GM19328 (cell line): Measurements from ENCODE around the gene STIMATE.

Source experiments
- ATAC-seq: cut with Tn5 transposase; IDR thresholded peaks from one replicate; pipeline ENCODE4 v1.9.1; 2021; ENCODE audit warnings: mild to moderate bottlenecking, moderate library complexity; ENCODE audit not compliant: unreplicated experiment

Gene STIMATE

DNA sequence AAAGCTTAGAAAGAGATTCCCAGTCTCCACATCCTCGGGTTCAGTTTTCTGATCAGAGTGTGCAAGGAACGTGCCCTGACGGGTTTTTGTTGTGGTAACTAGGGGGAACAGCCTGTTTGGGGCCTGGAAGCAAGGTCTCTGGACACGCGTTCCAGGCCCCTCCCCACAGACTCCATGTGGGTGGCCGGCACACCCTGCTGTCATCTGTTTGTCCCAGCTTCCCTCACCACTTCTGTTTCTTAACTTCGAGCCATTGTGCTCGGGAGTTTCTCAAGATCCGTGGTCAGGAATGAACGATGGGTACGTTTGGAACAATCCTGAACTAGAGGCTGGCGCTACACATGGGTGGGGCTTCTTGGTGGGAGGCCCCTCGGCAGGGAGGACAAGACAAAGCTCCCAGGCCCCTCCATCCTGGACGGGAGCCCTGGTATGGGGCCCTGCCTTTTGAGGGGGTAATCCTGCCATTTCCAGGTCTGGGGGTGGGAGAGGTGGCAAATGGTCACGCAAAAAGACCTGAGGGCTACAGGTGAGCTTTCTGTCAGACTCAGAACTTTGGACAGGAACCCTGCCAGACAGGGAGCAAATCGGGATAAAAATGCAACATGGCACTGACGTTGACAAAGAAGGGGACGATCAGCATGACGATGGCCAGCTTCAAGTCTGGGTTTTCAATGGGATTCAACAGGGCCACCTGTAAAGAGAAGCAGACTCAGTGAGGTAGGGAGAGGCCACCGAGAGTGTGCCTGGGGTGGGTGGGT is 54.1 kb downstream of the STIMATE start:
- no peak for ATAC-seq

DNA sequence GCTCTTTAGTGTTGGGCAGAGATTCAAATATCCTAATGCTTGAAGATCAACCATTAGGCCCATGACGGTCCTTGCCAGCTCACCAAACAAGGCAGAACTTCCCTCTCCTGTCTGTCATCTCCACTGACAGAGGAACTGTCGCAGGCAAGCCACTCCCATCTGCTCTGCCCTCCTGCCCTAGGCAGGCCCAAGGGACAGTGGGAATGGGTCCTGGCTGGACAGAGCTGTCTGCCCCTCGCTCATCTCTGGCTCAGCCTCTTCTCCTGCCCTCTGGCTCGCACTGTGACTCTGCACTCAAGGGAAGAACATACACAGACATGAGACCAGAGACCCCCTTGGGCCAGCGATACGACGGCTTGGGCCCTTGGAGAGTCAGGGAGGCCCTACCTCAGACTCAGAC is 54.9 kb downstream of the STIMATE start:
- ATAC-seq = no peak

DNA sequence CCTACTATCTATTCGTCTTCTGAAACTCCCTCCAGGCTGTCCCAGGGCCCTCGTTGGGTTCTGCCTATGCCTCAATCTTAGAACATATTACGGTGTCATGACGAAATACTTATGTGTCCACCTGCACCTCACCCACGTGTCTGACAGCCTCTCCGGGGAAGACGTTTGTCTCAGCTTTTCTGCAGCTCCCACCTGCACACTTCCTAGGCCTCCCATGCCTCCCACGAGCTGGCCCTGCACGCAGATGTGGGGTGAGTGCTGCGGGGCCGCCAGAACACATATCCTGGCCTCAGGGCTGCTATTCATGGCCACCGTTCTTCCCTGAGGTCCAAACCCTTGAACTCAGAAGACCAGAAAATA is 55.4 kb downstream of the STIMATE start:
- ATAC-seq = no peak

DNA sequence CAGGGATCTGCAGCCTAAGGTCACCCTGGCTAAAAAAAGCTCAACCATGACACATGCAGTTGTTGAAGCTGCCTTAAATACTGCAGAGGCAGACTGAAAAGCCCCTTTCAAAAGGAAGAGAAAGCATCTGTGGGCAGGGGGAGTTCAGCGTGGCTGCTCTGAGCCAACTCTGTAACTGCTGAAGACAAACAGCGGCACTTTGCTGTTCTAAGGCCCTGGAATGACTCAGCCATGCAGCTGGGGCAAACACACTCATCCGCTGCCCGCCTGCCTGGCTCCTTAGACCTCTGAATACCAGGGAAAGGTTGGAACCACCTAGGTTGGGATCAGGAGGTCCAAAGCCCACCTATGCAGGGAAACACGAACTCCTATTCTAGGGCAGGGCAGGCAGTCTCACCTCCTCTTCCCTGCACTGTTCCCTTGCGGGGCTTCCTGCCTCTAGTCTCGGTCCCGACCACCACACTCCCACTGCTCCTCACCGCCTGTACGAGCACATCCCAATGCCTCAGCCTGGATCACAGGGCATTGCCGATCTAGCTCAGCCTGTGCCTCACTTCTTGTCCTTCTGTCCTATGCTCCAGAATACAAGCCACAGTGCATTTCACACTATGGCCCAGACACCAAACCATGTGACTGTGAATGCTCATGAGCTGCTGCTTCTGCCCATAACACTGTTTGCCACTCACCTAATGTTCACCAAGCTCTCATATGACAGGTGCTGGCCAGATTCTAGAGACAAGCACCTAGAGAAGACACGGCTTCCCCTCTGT is 56.0 kb downstream of the STIMATE start:
- no peak for ATAC-seq

DNA sequence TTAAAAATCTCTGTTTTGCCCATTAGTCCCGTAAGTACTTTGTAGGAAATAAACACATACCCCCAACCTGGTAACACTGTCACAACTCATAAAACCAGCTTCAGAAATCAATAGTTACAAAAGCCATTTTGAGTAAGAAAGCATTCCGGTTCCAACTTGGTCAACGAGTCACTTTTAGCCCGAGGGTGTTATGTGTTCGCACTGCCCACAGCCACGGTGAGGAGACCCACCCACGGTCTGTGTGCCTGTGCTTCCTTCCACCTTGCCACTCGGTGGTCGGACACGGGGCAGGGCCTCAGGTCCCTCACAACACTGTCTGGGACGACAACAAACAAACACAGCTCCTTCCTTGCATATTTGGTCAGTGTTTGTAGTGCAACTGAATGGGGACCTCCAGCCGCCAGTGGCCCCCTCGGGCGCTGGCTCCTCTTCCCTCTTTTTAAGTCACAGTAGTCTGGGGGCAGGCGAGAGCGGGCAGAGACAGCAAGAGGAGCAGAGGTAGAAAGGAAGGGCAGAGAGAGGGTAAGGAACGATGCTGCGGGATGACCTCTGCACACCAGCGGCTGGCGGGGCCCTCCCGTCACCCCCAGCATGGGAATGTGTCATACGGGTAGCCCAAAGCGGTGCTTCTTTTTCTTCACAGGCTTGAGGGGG is 57.3 kb downstream of the STIMATE start:
- ATAC-seq = no peak

DNA sequence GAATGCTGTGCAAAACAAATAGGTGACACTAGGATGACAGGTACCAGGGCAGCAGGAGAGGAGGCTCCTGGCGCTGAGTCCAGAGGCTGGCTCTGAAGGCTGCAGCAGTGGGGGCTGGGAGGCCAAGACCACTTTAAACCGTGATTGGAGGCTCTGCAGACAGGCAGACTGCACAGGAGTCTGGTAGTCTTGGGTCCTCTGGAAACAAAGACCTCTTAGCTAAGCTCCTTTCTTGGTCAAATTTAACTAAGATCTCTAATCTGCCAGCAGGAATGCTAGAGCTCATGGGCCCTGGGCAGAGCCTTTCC is 58.1 kb downstream of the STIMATE start:
- no peak for ATAC-seq

DNA sequence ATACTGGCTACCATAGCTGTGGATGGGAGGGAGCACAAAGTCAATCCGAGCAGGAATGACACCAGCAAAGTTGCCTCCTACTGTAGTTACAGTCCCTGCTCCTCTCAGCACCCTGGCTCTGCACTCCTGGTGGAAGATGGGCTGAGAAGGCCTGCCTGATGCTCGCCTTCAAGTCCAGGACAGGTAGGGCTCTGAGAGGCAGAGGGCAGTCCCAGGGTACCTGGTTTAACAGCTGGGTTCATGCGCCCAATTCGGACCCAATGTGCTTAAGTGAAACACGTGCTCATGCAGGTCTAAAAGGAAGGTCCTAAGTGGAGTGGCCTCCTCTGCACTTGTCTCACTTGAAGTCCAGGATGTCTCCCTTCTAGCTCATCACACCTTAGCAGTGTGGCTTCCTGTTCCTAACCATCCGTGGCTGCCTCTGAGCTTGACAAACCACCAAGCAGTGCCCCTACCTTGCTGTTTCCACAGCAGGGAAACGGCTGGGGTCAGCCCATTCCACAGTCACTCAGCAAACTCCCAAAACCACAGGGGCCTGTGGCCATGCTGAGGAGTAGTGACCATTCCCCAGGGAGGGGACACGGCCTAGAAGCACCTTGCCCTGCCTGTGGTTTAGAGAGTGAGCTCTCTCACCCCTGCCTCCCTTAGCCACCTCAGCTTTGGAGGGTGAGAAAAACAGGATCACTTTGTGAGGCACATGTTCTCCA is 58.6 kb downstream of the STIMATE start:
- ATAC-seq = no peak

DNA sequence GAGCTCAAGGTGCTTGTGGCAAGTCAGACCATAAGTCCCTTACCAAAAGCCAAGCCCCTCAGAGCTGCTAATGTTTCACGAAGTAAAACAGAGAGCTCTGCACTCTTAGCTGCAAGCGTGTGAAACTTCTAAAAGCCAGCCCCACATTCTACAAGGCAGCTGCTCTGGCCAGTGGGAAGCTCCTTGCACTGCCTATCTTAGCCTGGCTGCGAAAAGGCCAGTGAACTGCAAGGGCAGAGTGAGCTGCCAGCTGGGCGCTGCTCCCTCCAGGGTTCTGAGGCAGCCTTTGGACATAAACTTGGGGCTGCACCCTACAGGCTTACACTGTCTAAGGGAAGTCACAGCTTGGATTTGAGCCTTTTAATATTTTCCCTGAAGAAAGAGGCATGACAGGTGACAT is 60.4 kb downstream of the STIMATE start:
- no peak for ATAC-seq

DNA sequence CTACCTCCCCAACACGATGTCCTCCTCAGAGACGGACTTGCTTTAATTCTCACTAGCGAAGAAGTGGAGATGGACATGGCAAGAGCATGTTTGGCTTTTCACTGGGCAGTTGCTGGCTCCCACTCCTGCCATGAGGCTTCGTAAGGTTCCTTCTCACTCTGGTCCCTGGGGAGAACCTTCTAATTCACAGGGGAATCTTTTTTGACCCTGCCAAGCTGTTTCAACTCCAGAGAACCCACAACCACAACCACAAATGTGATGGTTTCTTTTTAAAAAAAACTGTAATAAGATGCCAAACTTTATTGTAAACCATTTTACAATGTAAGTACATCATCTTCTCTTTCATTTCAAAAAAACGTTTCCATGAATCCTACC is 60.9 kb downstream of the STIMATE start:
- no peak for ATAC-seq

DNA sequence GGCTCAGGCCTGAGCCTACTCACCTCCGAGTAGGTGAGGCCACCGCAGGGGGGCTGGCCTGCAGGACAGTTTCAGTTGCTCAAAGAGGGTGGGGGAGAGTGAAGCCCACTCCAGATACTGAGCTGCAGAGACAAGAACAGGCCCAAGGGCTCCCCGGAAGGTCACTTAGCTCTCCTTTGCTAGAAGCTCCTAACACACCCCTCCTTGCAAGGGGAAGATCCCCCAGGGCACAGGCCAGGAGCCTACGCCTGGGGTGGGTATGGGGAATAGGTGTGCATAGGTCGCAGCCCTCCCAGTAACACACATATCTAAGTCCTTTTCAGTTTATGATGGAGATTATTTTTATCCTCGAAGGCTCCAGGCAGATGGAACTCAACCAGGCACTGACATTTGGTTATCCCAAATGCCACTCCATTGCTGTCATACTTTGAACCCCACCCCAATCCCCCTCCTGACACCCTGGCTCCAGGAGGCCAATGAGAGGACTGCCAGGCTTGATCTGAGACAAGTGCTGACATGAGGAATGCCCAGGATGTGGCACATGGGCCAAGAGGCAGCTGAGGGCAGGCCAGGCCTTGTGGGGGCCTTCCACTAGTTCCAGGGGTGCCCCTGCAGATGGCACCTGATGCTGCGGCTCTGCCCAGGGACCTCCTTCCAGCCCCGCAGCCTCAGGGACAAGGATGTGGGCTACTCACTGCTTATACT is 61.4 kb downstream of the STIMATE start:
- ATAC-seq = no peak

DNA sequence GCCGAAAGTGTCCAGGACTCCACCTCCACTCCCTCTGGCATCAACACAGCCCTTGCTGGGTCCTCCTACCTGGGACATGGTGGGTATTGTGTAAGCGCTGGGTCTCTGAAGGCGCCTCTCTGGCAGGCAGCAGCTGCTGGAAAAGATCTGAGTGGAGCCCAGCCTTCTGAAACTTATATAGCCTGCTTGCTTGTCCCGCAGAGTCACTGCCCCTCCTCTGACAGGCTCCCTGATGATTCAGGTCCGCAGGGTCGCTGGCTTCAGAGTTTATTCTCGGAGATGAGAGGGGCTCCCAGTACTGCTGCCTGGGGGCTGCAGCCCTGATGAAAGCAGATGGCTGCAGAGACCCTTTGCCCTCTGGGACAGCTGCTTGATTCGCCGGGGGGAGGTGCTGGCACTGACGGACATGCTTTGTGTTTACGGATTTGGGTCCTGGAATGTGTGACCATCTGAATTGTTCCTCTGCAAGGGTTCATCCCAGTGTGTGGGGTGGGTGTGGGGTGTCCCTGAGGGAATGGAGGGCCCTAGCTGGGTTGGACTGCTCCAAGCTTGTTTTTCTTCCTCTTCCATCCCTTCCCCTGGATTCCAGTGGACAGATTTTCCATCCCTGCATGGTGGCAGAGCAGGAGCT is 62.4 kb downstream of the STIMATE start, which contains the start of gene MUSTN1:
TSS of gene MUSTN1 (minus strand) at position 149 of the 631 bp plus-strand sequence. CDS start at position 78, 71 bp downstream.
- no peak for ATAC-seq

DNA sequence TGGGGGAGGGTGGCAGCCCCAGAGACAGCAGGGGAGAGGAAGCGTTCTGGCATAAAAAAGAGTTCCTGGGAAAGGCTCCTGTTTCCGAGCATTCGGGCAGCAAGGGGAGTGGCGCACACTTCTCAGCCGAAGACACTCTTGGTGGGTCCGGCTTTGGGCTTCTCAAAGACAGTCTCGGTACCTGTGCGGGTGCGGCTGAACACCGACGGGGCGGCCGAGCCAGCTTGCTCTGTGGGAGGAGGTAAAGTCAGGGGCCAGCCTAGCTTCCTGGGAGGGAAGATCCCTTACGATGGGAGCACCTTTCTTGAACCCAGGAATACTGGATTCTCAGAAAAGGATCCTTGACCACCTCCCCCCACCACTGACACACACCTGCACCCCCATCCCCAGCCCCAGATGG is 64.1 kb downstream of the STIMATE start:
- no peak for ATAC-seq

DNA sequence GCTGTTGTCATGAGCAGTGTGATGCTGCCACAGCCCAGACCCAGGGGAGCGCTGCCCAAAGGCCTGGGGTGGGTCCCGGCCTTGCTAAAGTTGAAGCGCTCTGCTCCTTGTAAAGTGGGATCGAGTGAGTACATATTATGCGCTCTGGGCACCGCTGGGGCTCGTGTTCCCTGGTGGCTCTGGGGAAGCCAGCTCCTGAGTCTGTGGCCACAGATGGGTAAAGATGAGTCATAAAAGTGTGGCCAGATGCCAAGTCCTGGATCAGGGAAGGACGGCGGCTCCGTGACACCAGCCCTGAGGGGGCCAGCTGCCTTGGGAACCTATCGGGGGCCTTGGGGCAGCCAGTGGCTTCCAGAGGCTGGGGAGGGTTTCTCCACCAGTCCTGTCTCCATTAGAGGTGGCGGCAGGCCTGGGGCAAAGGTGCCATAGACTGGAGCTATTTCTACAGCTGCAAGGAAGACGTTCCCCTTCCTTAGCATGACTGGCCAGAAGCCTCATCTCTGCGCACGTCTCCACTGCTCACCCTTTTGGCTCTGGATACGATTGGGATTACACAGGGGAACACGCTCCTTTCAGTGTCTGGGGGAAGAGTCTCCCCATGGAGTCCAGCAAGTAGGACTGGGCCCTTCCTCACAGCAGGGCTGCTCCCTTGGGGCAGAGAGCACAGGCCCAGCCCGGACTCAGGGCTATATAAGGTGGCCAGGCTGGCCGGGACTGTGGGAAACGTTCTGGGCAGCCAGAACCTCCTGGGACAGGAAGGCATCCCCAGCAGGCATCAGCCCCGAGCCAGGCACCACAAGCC is 65.6 kb downstream of the STIMATE start:
- ATAC-seq = no peak

DNA sequence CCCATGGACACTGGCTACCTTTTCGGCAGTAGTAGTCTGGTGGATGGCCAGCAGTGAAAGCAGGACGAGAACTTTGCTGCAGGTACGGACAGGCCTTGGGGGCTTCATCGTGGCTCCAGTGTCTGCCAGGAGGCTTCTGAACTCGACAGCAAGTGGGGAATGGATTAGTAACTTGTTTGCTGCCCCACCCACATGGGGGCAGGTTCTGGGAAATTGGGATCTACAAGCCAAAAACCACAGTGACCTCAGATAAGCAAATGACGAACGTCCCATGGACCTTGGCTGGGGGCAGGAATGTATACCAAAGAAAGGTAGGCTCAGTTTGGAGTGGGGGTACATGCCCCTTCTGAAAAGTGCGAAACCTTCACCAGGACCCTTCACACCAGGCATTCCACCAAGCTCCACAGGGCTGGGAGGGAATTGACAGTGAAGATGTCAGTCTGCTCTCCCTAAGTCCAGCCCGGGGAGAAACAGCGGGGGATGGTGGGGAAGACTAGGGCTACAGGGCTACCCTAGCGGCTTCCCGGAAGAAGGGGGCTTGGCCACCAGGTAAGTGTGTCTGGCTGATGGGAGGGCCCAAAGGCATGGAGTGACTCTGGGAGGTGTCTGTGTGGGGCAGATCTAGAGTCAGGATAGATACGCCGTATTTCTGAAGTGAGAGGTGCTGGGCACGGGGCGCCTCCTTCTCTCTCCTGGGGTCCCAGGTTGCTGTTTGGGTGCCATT is 66.7 kb downstream of the STIMATE start, which contains the start of gene ITIH4:
TSS of gene ITIH4 (minus strand) at position 138 of the 724 bp plus-strand sequence. CDS start at position 108, 30 bp downstream.
- no peak for ATAC-seq

DNA sequence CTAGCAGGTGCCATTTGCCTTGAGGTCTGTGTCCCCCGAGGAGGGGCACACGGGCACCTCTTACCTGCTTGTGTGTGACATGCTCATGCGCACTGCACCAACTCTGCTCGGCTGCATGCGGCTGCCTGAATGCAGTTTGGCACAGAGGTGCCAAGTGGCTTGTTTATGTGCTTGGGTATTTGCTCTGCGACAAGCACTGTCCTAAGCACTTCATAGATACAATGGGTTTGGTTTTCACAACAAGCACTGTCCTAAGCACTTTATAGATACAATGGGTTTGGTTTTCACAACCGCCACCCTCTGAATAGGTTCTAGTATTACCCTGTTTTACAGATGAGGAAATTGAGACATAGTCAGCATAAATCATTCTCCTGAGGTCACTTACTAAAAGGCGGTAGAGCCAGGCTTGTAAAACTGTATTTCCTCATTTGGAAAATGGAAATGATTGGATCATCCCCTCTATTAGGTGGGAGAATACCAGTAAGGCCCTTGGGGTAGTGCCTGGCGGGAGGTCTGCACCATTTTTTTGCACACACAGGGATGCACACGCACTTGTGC is 67.4 kb downstream of the STIMATE start:
- no peak for ATAC-seq

DNA sequence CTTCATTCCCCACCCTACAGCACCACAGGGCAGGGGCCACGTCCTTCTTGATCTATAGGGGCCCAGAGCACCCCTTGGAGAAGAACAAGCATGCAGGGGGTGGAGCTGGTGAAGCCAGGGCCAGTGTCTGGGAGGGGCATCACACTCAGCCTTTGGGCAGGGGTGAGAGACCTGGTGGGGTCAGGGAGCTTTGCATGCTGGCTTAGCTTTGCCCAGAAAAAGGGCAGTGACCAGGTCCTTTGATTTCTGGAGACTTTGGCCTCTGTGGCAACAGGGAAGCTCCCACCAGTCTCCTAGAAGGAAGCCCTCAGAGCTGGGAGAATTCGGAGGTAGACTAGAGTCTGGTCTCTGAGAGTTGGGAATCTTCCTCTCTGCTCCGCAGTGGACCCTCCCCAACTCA is 67.9 kb downstream of the STIMATE start:
- ATAC-seq = no peak

DNA sequence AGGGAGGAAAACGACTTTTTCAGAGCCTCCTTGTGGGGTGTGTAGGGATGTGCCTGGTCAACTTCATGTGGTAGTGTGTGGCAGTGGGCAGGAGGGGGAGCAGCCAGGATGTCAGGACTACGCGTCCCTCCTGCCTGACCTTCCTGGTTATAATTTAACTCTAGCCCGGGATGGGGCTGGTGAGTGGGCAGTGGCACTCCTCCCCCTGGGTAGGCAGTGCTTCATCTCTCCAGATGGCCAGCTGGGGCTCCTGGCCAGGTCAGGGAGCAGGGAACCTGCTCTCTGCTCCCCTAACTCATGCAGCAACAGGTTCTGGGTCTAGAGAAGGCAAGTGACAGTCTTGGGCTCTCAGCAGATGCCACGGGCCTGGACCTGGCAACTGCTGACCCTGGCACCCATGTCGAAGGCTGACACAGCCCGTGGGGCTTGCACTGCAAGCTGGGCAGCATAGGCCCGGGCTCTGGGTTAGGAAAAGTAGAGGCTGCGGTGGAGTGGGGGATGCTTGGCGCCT is 69.4 kb downstream of the STIMATE start:
- no peak for ATAC-seq

DNA sequence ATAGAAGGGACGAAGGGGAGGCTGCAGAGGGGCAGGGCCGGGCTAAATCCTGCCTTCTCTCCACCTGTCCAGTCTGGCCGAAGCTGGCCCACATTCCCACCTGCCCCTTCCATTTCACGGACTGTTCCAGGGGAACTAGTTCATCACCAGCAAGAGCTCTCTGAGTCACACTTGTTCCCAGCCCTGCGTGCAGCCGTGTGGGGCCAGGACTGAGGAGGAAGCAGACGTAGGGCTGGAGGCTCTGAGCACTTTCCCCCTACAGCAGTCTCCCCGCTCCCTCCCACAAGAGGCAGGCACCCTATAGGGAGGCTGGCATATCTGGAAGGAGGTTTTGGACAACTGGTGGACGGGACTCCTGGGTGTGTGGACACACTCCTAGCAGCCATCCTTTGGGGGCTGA is 69.9 kb downstream of the STIMATE start:
- no peak for ATAC-seq
